Neuron (in vitro differentiated cells): ENCODE measurements around the gene BCL11A.

Experiments
- H2AFZ ChIP-seq: one replicate; pipeline ENCODE4 v1.6.1; 2013; ENCODE audit warnings: low read depth, mild to moderate bottlenecking, inconsistent platforms, low read length, moderate library complexity
- H3K27me3 ChIP-seq: one replicate; pipeline ENCODE4 v1.6.1; 2013; ENCODE audit warnings: low read length; ENCODE audit not compliant: insufficient read depth
- H3K36me3 ChIP-seq: one replicate; pipeline ENCODE4 v1.6.1; 2013; ENCODE audit warnings: low read length; ENCODE audit not compliant: insufficient read depth
- H3K4me1 ChIP-seq: one replicate; pipeline ENCODE4 v1.6.1; 2013; ENCODE audit warnings: low read length; ENCODE audit not compliant: insufficient read depth
- H3K4me3 ChIP-seq: 2 replicates; pipeline ENCODE4 v1.5.1; 2013; ENCODE audit warnings: mild to moderate bottlenecking, low read length, moderate library complexity
- H3K9me3 ChIP-seq: one replicate; pipeline ENCODE4 v1.6.1; 2013; ENCODE audit warnings: low read length

The BCL11A gene

GRCh38 chr2:60548311-60548710, 5.1 kb downstream of the BCL11A start:
- H3K27me3 ChIP-seq = peaks cover 33% of the 10 kb centered on the region
- H3K9me3 ChIP-seq = no peaks in the 10 kb centered on the region
- H3K4me3 ChIP-seq = peak overlapping the region; percentile 67
- H3K36me3 ChIP-seq = no peaks in the 10 kb centered on the region
- no peak overlapping the region for H2AFZ ChIP-seq
- H3K4me1 ChIP-seq = peaks cover 27% of the 10 kb centered on the region

DNA sequence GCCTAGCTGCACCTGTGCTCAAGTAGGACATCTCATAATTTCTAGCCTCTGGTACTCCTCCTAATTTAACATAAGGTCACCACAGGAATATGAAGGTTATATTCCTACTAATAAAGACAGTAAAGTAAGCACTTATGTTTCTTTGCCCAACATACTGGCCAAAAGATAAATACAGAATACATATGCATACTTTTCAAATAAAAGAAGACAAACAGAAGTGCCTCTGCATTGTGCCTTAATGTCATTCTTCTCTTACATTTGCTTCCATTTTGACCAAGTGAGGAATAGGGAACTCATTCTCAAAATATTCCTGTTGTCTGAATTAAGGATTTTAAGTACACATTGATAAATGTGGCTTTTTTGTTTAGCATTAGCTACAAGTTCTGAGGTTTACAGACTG, 5.6 kb downstream of the BCL11A start:
- Histone ChIP-seq H3K4me3 (no peak overlapping the region), H3K27me3 (peaks cover 33% of the 10 kb centered on the region), H3K36me3 (no peaks in the 10 kb centered on the region), H2AFZ (no peak overlapping the region), H3K9me3 (no peaks in the 10 kb centered on the region), H3K4me1 (peaks cover 27% of the 10 kb centered on the region)

DNA sequence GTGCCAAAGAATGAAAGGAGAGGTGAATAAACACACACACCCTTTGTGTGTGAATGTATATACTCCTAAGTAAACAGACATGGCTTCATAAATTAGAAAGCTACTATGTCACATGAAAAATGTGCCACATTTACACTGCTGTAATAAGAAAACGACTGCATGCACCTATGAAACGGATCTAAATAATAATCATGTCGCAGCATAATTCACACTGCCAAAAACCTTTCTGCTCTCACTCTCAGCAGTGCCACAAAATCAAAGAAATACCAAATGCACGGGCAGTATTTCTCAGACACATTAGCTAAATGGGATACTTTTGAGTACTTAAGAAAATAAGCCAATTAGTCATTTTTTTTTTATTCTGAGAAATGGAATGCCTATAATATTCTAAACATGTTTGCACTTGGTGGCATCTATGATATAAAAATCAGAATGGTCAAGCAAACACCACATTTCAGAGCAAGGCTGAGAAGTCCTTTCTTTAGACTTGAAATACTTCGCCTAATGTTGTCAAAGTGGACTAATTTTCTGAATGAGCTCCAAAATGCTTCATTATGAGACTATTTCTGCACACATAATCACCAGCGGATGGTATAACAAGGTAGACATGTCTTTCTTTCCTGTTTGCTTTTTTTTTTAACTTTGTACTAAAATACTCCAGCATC, 6.6 kb downstream of the BCL11A start:
- Histone ChIP-seq H3K4me3 (no peak overlapping the region), H2AFZ (no peak overlapping the region), H3K36me3 (no peaks in the 10 kb centered on the region), H3K9me3 (no peaks in the 10 kb centered on the region), H3K27me3 (peaks cover 33% of the 10 kb centered on the region), H3K4me1 (peaks cover 27% of the 10 kb centered on the region)

- Histone ChIP-seq H3K9me3 (no peaks in the 10 kb centered on the region), H3K4me1 (peaks cover 22% of the 10 kb centered on the region), H3K36me3 (no peaks in the 10 kb centered on the region), H2AFZ (no peak overlapping the region), H3K27me3 (peaks cover 31% of the 10 kb centered on the region), H3K4me3 (no peak overlapping the region)
These were observed 8.4 kb downstream of the BCL11A start for GRCh38 chr2:60544954-60545560.

GRCh38 chr2:60544062-60544461, 9.4 kb downstream of the BCL11A start:
- peaks cover 13% of the 10 kb centered on the region for H3K4me1 ChIP-seq
- H2AFZ ChIP-seq = no peak overlapping the region
- H3K9me3 ChIP-seq = no peaks in the 10 kb centered on the region
- no peak overlapping the region for H3K4me3 ChIP-seq
- H3K36me3 ChIP-seq = no peaks in the 10 kb centered on the region
- peaks cover 36% of the 10 kb centered on the region for H3K27me3 ChIP-seq

DNA sequence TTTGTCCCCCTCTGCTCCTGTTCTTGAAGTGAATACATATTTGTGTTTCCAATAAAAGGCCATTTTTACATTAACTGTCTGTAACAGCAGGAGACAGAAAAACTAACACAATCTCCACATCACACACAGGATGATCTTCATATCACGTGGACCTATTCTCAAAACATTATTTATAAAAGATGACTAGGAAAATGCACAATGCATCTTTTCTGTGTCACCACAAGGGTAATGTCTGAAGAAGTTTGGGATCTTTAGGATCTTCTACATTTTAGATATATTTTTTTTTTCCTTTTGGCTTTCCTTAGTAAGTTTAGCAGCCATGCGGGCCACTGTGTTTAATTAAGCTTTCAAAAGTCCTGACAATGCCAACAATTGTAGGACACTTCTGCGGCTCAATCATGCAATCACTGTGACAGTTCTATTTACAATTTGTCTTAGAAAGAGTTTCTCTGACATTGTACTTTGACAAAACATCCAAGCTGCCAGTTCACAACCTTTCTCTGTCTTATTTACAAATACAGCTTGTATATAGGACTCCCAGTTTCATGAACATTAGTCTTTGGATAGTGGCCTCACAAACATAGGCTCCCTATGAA, 12.3 kb downstream of the BCL11A start:
- no peak overlapping the region for H3K4me3 ChIP-seq
- peaks cover 27% of the 10 kb centered on the region for H3K27me3 ChIP-seq
- no peaks in the 10 kb centered on the region for H3K36me3 ChIP-seq
- no peaks in the 10 kb centered on the region for H3K9me3 ChIP-seq
- peaks cover 5% of the 10 kb centered on the region for H3K4me1 ChIP-seq
- H2AFZ ChIP-seq = no peak overlapping the region

GRCh38 chr2:60540074-60540473, 13.4 kb downstream of the BCL11A start:
- H3K27me3 ChIP-seq = peaks cover 35% of the 10 kb centered on the region
- H3K36me3 ChIP-seq = no peaks in the 10 kb centered on the region
- peaks cover 5% of the 10 kb centered on the region for H3K4me1 ChIP-seq
- no peak overlapping the region for H3K4me3 ChIP-seq
- H2AFZ ChIP-seq = no peak overlapping the region
- no peaks in the 10 kb centered on the region for H3K9me3 ChIP-seq

DNA sequence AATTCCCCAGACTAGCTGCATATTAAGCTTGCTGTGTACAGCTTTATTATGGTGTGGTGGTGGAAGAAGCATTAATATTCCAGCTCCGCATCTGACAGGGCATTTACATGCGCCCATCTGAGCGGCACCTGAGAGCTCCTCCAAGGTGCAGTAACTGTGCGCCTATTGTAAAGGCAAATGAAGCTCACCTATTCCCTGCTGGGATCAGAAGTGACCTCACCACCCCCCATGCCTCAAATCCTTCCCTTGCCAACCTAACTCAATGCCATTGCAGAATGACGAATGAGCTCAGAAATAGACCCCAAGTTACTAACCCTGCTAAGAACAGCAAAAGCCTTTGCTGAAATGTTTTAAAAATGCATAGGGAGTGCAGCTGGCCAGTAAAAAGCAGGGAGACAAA, 14.3 kb downstream of the BCL11A start:
- no peak overlapping the region for H2AFZ ChIP-seq
- H3K4me3 ChIP-seq = no peak overlapping the region
- H3K9me3 ChIP-seq = no peaks in the 10 kb centered on the region
- H3K36me3 ChIP-seq = no peaks in the 10 kb centered on the region
- peaks cover 5% of the 10 kb centered on the region for H3K4me1 ChIP-seq
- H3K27me3 ChIP-seq = peaks cover 39% of the 10 kb centered on the region

DNA sequence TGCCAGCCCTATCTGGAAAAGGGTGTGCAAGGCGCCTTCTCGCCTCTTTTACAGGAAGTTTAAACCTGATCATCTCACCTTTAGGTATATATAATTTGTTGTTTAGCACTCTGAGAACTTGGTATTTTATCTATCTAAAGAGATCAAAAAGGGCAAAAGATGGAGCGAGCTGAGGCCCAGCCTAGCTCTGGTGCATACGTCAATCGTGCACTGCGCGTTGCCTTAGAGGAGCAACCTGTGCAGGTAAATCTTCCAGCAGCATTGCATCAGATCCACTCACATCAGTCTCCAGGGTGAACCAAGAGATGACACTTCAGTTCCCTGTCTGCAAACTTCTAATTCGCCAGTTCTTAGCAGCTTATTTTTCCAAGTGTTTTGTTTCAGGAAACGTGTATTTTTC, 15.4 kb downstream of the BCL11A start:
- Histone ChIP-seq H2AFZ (no peak overlapping the region), H3K9me3 (no peaks in the 10 kb centered on the region), H3K4me3 (no peak overlapping the region), H3K4me1 (peaks cover 13% of the 10 kb centered on the region), H3K27me3 (peaks cover 50% of the 10 kb centered on the region), H3K36me3 (no peaks in the 10 kb centered on the region)

GRCh38 chr2:60536746-60537145, 16.7 kb downstream of the BCL11A start:
- peaks cover 62% of the 10 kb centered on the region for H3K27me3 ChIP-seq
- no peak overlapping the region for H2AFZ ChIP-seq
- peaks cover 13% of the 10 kb centered on the region for H3K4me1 ChIP-seq
- no peaks in the 10 kb centered on the region for H3K36me3 ChIP-seq
- H3K4me3 ChIP-seq = no peak overlapping the region
- H3K9me3 ChIP-seq = no peaks in the 10 kb centered on the region

GRCh38 chr2:60535685-60536312, 17.7 kb downstream of the BCL11A start:
- Histone ChIP-seq H2AFZ (no peak overlapping the region), H3K4me1 (peaks cover 9% of the 10 kb centered on the region), H3K36me3 (no peaks in the 10 kb centered on the region), H3K27me3 (peaks cover 69% of the 10 kb centered on the region), H3K4me3 (no peak overlapping the region), H3K9me3 (peaks cover 2% of the 10 kb centered on the region)

DNA sequence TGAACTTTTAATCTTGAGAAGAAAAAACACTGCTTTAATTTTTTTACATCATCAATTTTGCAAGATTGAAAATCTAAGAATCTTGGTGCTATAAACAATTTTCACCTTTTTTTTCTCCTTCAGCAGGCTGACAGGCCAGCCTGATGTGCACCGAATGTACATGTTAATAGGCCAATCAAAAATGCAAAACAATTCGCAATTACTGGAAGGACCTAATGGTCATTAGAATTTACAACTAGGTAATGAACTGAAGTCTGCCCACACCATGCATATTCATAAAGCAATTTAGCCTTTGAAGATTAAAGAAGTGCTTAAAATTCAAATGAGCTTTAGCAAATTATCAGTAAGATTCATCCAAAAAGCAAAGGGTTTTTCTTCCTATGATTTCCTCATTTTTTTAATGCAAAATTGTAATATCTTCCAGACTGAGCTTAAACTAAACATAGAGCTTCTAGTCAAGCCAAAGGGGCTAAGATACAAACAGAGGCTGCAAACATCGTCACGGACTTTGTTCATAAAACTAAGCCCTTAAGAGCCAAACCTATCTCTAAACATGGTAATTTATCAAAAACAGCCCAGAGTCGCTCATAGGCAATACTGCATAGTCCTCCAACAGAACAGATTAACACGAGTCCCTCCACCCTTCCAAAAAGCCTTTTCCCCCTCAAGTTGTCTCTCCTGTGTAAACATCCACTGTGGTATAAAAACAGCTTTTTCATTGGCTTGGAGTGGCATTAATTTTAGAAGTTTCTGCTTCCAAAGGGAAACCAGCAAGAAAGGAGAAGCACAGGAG, 18.4 kb downstream of the BCL11A start:
- Histone ChIP-seq H3K9me3 (peaks cover 2% of the 10 kb centered on the region), H3K4me3 (no peak overlapping the region), H3K36me3 (no peaks in the 10 kb centered on the region), H3K4me1 (peaks cover 12% of the 10 kb centered on the region), H3K27me3 (peaks cover 71% of the 10 kb centered on the region), H2AFZ (no peak overlapping the region)
